GM23338 (cell line): ENCODE results near the gene CMIP.

Experiments used
- CREB1 ChIP-seq: fragments of 250-450 bp; sonication (Bioruptor Pico); IDR thresholded peaks from 2 replicates; pipeline ENCODE4 v1.5.0; 2020; ENCODE audit warnings: low read depth, mild to moderate bottlenecking, moderate library complexity
- CTCF ChIP-seq, 2 experiments: fragments of 200-600 bp in 1 of 2; sonication (generic) in 1 of 2; conservative IDR thresholded peaks; 2 replicates each; pipeline versions ENCODE4 v1.5.1 to v1.6.1; 2016 to 2017; ENCODE audit warnings: antibody characterized with exemption in 2 of 2, low read depth in 2 of 2, mild to moderate bottlenecking in 2 of 2, moderate library complexity in 1 of 2
- ZNF331 ChIP-seq: fragments of 250-450 bp; sonication (Bioruptor Pico); IDR thresholded peaks from 2 replicates; pipeline ENCODE4 v1.5.0; 2020; ENCODE audit warnings: low read depth, mild to moderate bottlenecking, moderate library complexity

GRCh38 chr16:81436386-81436785 is 8.2 kb upstream of the CMIP start:
- TF ChIP-seq CTCF (conservative IDR thresholded peaks at IDR 0.05; ENCODE audit: low read depth in 2 of 2) (no peak), CREB1 (CRISPR knock-in tag) (no peak), ZNF331 (CRISPR knock-in tag) (no peak)
